Spleen (tissue), 11 donors: Measurements from ENCODE around the gene DCST2. TPM values are rescaled to one million over a fixed set of nuclear protein-coding genes. Genes with fewer than 3 reads are reported as not detected.

Experiments used
- DNase-seq: peaks from one replicate; pipeline ENCODE4 v3.0.0-alpha.2; 2020
- H3K27ac ChIP-seq, 8 donors: fragments of 200-600 bp; sonication (generic) in 7 of 8; 1 replicate in 4 of 8; 2 replicates in 4 of 8; pipeline versions ENCODE4 v1.5.0 to v1.8.0; 2016 to 2021; ENCODE audit warnings: inconsistent platforms in 4 of 8, mild to moderate bottlenecking in 4 of 8, moderate library complexity in 1 of 8
- H3K27me3 ChIP-seq, 7 donors: fragments of 200-600 bp; sonication (generic) in 6 of 7; replicated peaks in 1 of 7; 1 replicate in 4 of 7; 2 replicates in 3 of 7; pipeline versions ENCODE4 v1.5.0 to v1.8.0; 2016 to 2021; ENCODE audit warnings: inconsistent platforms in 3 of 7, mild to moderate bottlenecking in 1 of 7
- H3K36me3 ChIP-seq, 6 donors: fragments of 200-600 bp; sonication (generic) in 5 of 6; 1 replicate in 4 of 6; 2 replicates in 2 of 6; pipeline versions ENCODE4 v1.5.0 to v1.8.0; 2016 to 2021; ENCODE audit warnings: inconsistent platforms in 2 of 6
- H3K4me1 ChIP-seq, 6 donors: fragments of 200-600 bp; sonication (generic) in 5 of 6; 1 replicate in 3 of 6; 2 replicates in 3 of 6; pipeline versions ENCODE4 v1.5.0 to v1.8.0; 2016 to 2021; ENCODE audit warnings: inconsistent platforms in 3 of 6
- H3K4me3 ChIP-seq, 8 donors: fragments of 200-600 bp; sonication (generic) in 7 of 8; 1 replicate in 4 of 8; 2 replicates in 4 of 8; pipeline versions ENCODE4 v1.5.0 to v1.8.0; 2016 to 2021; ENCODE audit warnings: inconsistent platforms in 4 of 8, mild to moderate bottlenecking in 4 of 8, moderate library complexity in 2 of 8
- H3K9me3 ChIP-seq, 8 donors: fragments of 200-600 bp; sonication (generic) in 7 of 8; 1 replicate in 4 of 8; 2 replicates in 4 of 8; pipeline versions ENCODE4 v1.5.0 to v1.8.0; 2016 to 2021; ENCODE audit warnings: inconsistent platforms in 4 of 8
- POLR2A ChIP-seq, 3 donors: fragments of 450-650 bp; IDR thresholded peaks; one replicate each; pipeline ENCODE4 v1.5.1; 2017; ENCODE audit warnings: antibody characterized with exemption in 3 of 3, mild to moderate bottlenecking in 1 of 3
- POLR2AphosphoS5 ChIP-seq, 3 donors: sonication (generic); formaldehyde crosslinking; IDR thresholded peaks; one replicate each; pipeline ENCODE4 v1.5.1; 2017; ENCODE audit warnings: antibody characterized with exemption in 3 of 3
- WGBS, 5 donors: extraction: QIAGEN DNeasy Blood & Tissue Kit in 3 of 5; methylation state at CpG; one replicate each; pipeline versions ENCODE4 v1.1.5 to v1.1.7; 2013 to 2018; 5-methylcytosine and 5-hydroxymethylcytosine counted together
- intact Hi-C: fragments of 100-400 bp; cut with DNase I; formaldehyde crosslinking; loops from one replicate; pipeline ENCODE4 v1.15.0; 2023; ENCODE audit warnings: low total_unique reads
- polyA plus RNA-seq, 3 donors: library from polyadenylated mRNA; stranded (reverse); fragments of 200-250 nt; gene quantifications; one replicate each; pipeline ENCODE4 v1.2.1, GENCODE V29; 2013
- total RNA-seq, 7 donors: library from RNA; depleted of rRNA in 3 of 7; stranded (reverse); fragments of >200 nt in 3 of 7; fragmentation: NEBNext Ultra II Directional in 4 of 7; extraction: Animal tissue kit (Norgen Biotek cat#: 25700) in 4 of 7; gene quantifications; one replicate each; pipeline versions ENCODE4 v1.1.0 to v1.2.1, GENCODE V29; 2016 to 2021
- TF ChIP-seq, protein P1 (sequence below), 11 experiments: fragments of 200-600 bp in 7 of 11; fragments of 450-650 bp in 4 of 11; sonication (generic) in 4 of 11; IDR thresholded peaks in 8 of 11; conservative IDR thresholded peaks in 3 of 11; 1 replicate in 7 of 11; 2 replicates in 4 of 11; pipeline versions ENCODE4 v1.4.0 to v1.8.0; 2016 to 2021; ENCODE audit warnings: antibody characterized with exemption in 11 of 11, inconsistent platforms in 4 of 11, mild to moderate bottlenecking in 1 of 11
- donor health status: healthy with polysubstance abuse.
- donor health status: DM: no; HTN: no; CAD: no; lungs with moderate emphysema.
- donor health status: DM: no; HTN: no; CAD: no.
- donor health status: Bipolar disorder and iron deficiency.
- donor health status: healthy.
- donor health status: DM: no; HTN: no; CAD: no.
- donor health status: DM: yes; HTN: yes; CAD: no.

The DCST2 gene
- total and polyA plus RNA-seq, 10 donors: 0.54 to 4.1 (median 1.0) TPM; not detected in 1

DNA sequence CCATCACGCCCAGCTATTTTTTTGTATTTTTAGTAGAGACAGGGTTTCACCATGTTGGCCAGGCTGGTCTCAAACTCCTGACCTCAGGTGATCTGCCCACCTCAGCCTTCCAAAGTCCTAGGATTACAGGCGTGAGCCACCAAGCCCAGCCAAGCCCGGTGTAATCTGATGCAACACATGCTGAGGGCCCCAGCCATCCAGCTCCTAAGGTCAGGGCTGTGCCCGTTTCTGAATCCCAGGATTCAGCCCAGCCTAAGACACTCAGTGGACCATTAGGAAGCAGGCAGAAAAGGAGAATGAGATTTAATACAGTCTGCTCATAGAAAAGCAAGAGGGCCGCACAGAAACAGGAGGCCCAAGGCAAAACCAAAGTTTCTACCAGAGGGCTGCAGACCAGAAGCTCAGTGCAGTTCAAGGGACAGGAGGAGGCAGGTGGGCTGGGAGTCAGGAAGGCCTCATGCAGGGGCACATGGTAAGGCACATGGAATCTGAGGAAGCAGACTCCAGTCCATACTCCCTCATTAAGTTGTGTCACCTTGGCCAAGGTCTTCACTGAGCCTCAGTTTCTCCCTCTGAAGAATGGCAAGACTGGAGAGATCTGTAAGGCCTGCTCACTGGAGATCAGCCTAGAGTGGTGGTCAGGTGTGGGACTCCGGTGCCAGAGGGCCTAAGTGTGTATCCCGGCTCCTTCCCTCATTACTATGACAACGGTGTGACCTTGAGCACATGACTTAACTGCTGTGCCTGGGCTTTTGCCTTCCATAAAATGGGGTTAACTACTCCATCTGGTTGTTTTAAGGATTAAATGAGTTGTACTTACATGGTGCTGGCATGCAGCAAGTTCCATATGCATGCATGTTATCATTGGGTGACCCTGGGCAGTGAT, 15.1 kb upstream of the DCST2 start:
- no peak for TF ChIP-seq POLR2AphosphoS5 (IDR thresholded peaks at IDR 0.05)
- TF ChIP-seq, protein P1, sequence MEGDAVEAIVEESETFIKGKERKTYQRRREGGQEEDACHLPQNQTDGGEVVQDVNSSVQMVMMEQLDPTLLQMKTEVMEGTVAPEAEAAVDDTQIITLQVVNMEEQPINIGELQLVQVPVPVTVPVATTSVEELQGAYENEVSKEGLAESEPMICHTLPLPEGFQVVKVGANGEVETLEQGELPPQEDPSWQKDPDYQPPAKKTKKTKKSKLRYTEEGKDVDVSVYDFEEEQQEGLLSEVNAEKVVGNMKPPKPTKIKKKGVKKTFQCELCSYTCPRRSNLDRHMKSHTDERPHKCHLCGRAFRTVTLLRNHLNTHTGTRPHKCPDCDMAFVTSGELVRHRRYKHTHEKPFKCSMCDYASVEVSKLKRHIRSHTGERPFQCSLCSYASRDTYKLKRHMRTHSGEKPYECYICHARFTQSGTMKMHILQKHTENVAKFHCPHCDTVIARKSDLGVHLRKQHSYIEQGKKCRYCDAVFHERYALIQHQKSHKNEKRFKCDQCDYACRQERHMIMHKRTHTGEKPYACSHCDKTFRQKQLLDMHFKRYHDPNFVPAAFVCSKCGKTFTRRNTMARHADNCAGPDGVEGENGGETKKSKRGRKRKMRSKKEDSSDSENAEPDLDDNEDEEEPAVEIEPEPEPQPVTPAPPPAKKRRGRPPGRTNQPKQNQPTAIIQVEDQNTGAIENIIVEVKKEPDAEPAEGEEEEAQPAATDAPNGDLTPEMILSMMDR (IDR thresholded peaks at IDR 0.05 in 8 of 11, conservative IDR thresholded peaks at IDR 0.05 in 3 of 11): no peak
- TF ChIP-seq POLR2A (IDR thresholded peaks at IDR 0.05): no peak
- Histone ChIP-seq H3K4me1 (peaks cover 15 to 58% (median 52%) of the 10 kb centered on the region in 6 donors), H3K9me3 (no peaks in the 10 kb centered on the region), H3K36me3 (peaks cover 0 to 5% (median 0%) of the 10 kb centered on the region in 6 donors), H3K27me3 (no peaks in the 10 kb centered on the region), H3K4me3 (no peak overlapping the region), H3K27ac (peak overlapping the region in 1 of 8 donors; percentile 94)
- no peak for DNase-seq
- intact Hi-C loops: no loop called here
- 84 to 96% (median 92%) methylated on average over 8 of the region's 8 CpGs for whole genome bisulfite sequencing, 5 donors

DNA sequence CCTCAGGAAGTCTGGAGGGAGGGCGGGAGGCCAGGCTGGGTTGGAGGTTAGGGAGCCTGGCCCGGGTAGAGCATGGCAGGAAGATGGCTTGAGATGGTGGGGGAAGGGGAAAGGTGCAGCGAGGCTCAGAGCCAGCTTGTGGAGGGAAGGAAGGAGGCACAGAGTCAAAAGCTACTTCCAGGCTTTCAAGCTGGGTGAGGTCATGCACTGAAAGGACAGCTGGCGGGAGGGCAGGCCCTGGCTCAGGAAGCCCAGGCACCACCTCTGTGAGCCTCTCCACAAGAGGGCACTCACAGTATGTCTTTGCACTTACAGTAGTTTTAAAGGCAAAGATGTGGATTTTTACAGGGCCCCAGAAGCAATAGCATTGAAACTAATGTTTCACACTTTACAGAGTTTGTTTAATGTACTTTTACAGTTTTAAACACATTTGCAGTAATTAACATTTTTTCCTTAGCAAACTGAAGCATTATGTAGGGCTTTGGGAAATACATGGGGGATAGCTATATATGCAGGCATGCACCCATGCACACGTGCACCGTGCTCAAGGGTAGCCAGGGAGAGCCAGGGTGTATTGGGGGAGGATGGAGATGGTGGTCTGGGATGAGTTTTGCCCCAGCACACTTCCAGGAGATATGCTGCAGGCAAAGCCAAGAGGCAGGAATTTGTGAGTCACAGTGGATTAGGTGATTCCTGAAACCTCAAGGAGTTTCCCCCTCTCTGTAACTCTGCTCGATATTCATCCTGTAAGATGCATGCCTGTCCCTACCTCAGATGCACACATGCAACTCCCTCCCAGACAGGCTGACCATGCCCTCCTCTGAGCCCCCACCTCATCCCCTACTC, 11.5 kb upstream of the DCST2 start:
- peaks cover 6 to 23% (median 17%) of the 10 kb centered on the region in 6 donors for H3K4me1 ChIP-seq
- H3K4me3 ChIP-seq: no peak overlapping the region
- peak; percentile 87 for DNase-seq
- no peaks in the 10 kb centered on the region for H3K36me3 ChIP-seq
- intact Hi-C loops: no loop called here
- WGBS, 5 donors: 41 to 57% (median 46%) methylated on average over 7 of the region's 7 CpGs
- TF ChIP-seq POLR2AphosphoS5 (IDR thresholded peaks at IDR 0.05) (peak; percentile 63 to 77 (median 68)), POLR2A (IDR thresholded peaks at IDR 0.05) (no peak)
- TF ChIP-seq, protein P1 (IDR thresholded peaks at IDR 0.05 in 8 of 11, conservative IDR thresholded peaks at IDR 0.05 in 3 of 11): peak; percentile 54 to 91 (median 80)
- H3K27me3 ChIP-seq: no peaks in the 10 kb centered on the region
- H3K9me3 ChIP-seq: no peaks in the 10 kb centered on the region
- peak overlapping the region in 6 of 8 donors; percentile 26 to 57 (median 30) for H3K27ac ChIP-seq

- Histone ChIP-seq H3K4me1 (peaks cover 4 to 19% (median 12%) of the 10 kb centered on the region in 6 donors), H3K27me3 (no peaks in the 10 kb centered on the region), H3K9me3 (no peaks in the 10 kb centered on the region), H3K27ac (peak overlapping the region in 6 of 8 donors; percentile 26 to 57 (median 30)), H3K4me3 (no peak overlapping the region), H3K36me3 (no peaks in the 10 kb centered on the region)
- TF ChIP-seq, protein P1 (IDR thresholded peaks at IDR 0.05 in 8 of 11, conservative IDR thresholded peaks at IDR 0.05 in 3 of 11): no peak
- TF ChIP-seq POLR2A (IDR thresholded peaks at IDR 0.05): no peak
- TF ChIP-seq POLR2AphosphoS5 (IDR thresholded peaks at IDR 0.05): no peak
- no peak for DNase-seq
- intact Hi-C loops: no loop called here
- WGBS, 5 donors: 63 to 82% (median 70%) methylated on average over 6 of the region's 6 CpGs
These were observed 10.8 kb upstream of the DCST2 start for GRCh38 chr1:155044365-155044764.
